ENCODE measurements around the gene GMDS.

The GMDS gene

GRCh38 chr6:1662534-1662933 lies 582.9 kb downstream of the GMDS start:
- DNase-seq: no peak

GRCh38 chr6:1659816-1660215 lies 585.6 kb downstream of the GMDS start:
- DNase-seq: no peak

GRCh38 chr6:1658212-1659005 lies 587.0 kb downstream of the GMDS start:
- no peak for DNase-seq

- DNase-seq: no peak
Measured at GRCh38 chr6:1657771-1658165, 587.6 kb downstream of the GMDS start.

GRCh38 chr6:1657116-1657770 lies 588.2 kb downstream of the GMDS start:
- no peak for DNase-seq

GRCh38 chr6:1654054-1654453 lies 591.4 kb downstream of the GMDS start:
- no peak for DNase-seq

GRCh38 chr6:1652842-1653241 lies 592.6 kb downstream of the GMDS start:
- no peak for DNase-seq

GRCh38 chr6:1651362-1651761 lies 594.0 kb downstream of the GMDS start:
- no peak for DNase-seq

- DNase-seq: no peak
Measured at GRCh38 chr6:1645466-1646185, 599.8 kb downstream of the GMDS start.

GRCh38 chr6:1644516-1645060 lies 600.8 kb downstream of the GMDS start:
- DNase-seq: no peak

GRCh38 chr6:1643830-1644445 lies 601.5 kb downstream of the GMDS start:
- DNase-seq: no peak

GRCh38 chr6:1643111-1643510 lies 602.3 kb downstream of the GMDS start:
- no peak for DNase-seq

- DNase-seq: no peak
Measured at GRCh38 chr6:1641343-1641885, 604.0 kb downstream of the GMDS start.

- DNase-seq: no peak
Measured at GRCh38 chr6:1640476-1640875, 604.9 kb downstream of the GMDS start.

- DNase-seq: no peak
Measured at GRCh38 chr6:1639430-1639829, 606.0 kb downstream of the GMDS start.

- DNase-seq: no peak
Measured at GRCh38 chr6:1636971-1637871, 608.2 kb downstream of the GMDS start.

- DNase-seq: no peak
Measured at GRCh38 chr6:1636272-1636825, 609.1 kb downstream of the GMDS start.

- DNase-seq: no peak
Measured at GRCh38 chr6:1635305-1636010, 609.9 kb downstream of the GMDS start.

- no peak for DNase-seq
Measured at GRCh38 chr6:1634081-1634480, 611.3 kb downstream of the GMDS start.

GRCh38 chr6:1633366-1634021 lies 611.9 kb downstream of the GMDS start:
- DNase-seq: no peak

Data from 8988T (cell line).